Measurements from ENCODE around the gene KCTD13.

DNA sequence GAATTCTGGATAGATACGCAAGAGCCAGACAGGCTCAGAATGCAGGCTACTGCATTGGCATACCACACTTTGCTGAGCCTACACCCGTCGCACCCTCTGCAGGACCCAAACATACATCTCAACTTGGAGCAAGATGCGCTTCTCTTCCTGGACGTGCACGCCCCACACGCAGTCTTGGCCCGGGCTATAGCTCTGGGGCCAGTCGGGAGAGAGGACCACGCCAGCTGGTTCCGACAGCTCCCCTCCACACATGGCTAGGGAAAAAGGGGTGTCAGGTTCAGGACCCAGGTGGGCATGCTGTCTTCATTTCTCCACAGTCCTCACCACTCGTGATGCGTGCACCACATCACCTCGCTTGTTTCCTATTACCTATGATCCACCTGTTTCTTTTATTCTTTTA lies 47.9 kb downstream of the KCTD13 start:
- TF ChIP-seq, protein P1, sequence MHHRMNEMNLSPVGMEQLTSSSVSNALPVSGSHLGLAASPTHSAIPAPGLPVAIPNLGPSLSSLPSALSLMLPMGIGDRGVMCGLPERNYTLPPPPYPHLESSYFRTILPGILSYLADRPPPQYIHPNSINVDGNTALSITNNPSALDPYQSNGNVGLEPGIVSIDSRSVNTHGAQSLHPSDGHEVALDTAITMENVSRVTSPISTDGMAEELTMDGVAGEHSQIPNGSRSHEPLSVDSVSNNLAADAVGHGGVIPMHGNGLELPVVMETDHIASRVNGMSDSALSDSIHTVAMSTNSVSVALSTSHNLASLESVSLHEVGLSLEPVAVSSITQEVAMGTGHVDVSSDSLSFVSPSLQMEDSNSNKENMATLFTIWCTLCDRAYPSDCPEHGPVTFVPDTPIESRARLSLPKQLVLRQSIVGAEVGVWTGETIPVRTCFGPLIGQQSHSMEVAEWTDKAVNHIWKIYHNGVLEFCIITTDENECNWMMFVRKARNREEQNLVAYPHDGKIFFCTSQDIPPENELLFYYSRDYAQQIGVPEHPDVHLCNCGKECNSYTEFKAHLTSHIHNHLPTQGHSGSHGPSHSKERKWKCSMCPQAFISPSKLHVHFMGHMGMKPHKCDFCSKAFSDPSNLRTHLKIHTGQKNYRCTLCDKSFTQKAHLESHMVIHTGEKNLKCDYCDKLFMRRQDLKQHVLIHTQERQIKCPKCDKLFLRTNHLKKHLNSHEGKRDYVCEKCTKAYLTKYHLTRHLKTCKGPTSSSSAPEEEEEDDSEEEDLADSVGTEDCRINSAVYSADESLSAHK (tag by site-specific recombination; IDR thresholded peaks at IDR 0.05) = no peak
- TF ChIP-seq KLF8 (tag by site-specific recombination; IDR thresholded peaks at IDR 0.05) (no peak), ZNF335 (tag by site-specific recombination; conservative IDR thresholded peaks at IDR 0.05) (no peak), ZNF416 (tag by site-specific recombination; IDR thresholded peaks at IDR 0.05) (no peak)
- TF ChIP-seq, protein P2, sequence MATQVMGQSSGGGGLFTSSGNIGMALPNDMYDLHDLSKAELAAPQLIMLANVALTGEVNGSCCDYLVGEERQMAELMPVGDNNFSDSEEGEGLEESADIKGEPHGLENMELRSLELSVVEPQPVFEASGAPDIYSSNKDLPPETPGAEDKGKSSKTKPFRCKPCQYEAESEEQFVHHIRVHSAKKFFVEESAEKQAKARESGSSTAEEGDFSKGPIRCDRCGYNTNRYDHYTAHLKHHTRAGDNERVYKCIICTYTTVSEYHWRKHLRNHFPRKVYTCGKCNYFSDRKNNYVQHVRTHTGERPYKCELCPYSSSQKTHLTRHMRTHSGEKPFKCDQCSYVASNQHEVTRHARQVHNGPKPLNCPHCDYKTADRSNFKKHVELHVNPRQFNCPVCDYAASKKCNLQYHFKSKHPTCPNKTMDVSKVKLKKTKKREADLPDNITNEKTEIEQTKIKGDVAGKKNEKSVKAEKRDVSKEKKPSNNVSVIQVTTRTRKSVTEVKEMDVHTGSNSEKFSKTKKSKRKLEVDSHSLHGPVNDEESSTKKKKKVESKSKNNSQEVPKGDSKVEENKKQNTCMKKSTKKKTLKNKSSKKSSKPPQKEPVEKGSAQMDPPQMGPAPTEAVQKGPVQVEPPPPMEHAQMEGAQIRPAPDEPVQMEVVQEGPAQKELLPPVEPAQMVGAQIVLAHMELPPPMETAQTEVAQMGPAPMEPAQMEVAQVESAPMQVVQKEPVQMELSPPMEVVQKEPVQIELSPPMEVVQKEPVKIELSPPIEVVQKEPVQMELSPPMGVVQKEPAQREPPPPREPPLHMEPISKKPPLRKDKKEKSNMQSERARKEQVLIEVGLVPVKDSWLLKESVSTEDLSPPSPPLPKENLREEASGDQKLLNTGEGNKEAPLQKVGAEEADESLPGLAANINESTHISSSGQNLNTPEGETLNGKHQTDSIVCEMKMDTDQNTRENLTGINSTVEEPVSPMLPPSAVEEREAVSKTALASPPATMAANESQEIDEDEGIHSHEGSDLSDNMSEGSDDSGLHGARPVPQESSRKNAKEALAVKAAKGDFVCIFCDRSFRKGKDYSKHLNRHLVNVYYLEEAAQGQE (tag by site-specific recombination; IDR thresholded peaks at IDR 0.05) = no peak
- TF ChIP-seq, protein P3, sequence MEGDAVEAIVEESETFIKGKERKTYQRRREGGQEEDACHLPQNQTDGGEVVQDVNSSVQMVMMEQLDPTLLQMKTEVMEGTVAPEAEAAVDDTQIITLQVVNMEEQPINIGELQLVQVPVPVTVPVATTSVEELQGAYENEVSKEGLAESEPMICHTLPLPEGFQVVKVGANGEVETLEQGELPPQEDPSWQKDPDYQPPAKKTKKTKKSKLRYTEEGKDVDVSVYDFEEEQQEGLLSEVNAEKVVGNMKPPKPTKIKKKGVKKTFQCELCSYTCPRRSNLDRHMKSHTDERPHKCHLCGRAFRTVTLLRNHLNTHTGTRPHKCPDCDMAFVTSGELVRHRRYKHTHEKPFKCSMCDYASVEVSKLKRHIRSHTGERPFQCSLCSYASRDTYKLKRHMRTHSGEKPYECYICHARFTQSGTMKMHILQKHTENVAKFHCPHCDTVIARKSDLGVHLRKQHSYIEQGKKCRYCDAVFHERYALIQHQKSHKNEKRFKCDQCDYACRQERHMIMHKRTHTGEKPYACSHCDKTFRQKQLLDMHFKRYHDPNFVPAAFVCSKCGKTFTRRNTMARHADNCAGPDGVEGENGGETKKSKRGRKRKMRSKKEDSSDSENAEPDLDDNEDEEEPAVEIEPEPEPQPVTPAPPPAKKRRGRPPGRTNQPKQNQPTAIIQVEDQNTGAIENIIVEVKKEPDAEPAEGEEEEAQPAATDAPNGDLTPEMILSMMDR (tag by site-specific recombination; IDR thresholded peaks at IDR 0.05) = no peak
- TF ChIP-seq, protein P4, sequence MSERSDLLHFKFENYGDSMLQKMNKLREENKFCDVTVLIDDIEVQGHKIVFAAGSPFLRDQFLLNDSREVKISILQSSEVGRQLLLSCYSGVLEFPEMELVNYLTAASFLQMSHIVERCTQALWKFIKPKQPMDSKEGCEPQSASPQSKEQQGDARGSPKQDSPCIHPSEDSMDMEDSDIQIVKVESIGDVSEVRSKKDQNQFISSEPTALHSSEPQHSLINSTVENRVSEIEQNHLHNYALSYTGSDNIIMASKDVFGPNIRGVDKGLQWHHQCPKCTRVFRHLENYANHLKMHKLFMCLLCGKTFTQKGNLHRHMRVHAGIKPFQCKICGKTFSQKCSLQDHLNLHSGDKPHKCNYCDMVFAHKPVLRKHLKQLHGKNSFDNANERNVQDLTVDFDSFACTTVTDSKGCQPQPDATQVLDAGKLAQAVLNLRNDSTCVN (tag by site-specific recombination; optimal IDR thresholded peaks at IDR 0.05) = no peak
- TF ChIP-seq, protein P5, sequence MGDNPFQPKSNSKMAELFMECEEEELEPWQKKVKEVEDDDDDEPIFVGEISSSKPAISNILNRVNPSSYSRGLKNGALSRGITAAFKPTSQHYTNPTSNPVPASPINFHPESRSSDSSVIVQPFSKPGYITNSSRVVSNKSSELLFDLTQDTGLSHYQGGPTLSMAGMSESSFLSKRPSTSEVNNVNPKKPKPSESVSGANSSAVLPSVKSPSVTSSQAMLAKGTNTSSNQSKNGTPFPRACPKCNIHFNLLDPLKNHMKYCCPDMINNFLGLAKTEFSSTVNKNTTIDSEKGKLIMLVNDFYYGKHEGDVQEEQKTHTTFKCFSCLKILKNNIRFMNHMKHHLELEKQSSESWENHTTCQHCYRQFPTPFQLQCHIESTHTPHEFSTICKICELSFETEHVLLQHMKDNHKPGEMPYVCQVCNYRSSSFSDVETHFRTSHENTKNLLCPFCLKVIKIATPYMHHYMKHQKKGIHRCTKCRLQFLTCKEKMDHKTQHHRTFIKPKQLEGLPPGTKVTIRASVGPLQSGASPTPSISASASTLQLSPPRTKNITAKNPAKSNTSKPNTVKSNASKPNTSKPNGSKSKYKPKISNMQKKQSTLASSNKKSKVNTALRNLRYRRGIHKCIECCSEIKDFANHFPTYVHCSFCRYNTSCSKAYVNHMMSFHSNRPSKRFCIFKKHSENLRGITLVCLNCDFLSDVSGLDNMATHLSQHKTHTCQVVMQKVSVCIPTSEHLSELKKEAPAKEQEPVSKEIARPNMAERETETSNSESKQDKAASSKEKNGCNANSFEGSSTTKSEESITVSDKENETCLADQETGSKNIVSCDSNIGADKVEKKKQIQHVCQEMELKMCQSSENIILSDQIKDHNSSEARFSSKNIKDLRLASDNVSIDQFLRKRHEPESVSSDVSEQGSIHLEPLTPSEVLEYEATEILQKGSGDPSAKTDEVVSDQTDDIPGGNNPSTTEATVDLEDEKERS (tag by site-specific recombination; IDR thresholded peaks at IDR 0.05) = no peak
- TF ChIP-seq, protein P6, sequence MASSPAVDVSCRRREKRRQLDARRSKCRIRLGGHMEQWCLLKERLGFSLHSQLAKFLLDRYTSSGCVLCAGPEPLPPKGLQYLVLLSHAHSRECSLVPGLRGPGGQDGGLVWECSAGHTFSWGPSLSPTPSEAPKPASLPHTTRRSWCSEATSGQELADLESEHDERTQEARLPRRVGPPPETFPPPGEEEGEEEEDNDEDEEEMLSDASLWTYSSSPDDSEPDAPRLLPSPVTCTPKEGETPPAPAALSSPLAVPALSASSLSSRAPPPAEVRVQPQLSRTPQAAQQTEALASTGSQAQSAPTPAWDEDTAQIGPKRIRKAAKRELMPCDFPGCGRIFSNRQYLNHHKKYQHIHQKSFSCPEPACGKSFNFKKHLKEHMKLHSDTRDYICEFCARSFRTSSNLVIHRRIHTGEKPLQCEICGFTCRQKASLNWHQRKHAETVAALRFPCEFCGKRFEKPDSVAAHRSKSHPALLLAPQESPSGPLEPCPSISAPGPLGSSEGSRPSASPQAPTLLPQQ (tag by site-specific recombination; IDR thresholded peaks at IDR 0.05) = no peak
